Endothelial cell of umbilical vein (primary cell): Measurements from ENCODE around the gene HSD17B10. TPM values are rescaled to one million over a fixed set of nuclear protein-coding genes. Genes with fewer than 3 reads are reported as not detected.
"Not testable (repeated sequence)": the region's sequence is repeated elsewhere in the genome, so short reads cannot be mapped to it uniquely, and the experiment has no call there.

Experiments used
- BruUV-seq: library from RNA; stranded (reverse); fragments of 400-500 nt; replicated peaks from 2 replicates; lab custom pipeline; 2021; lab: Mats Ljungman, UMichigan
- CTCF ChIA-PET: fragments of 300-600, 350-600 bp; sonication (Branson Sonifier 250); formaldehyde crosslinking; loops from one replicate; lab custom pipeline; 2021; ENCODE audit warnings: antibody characterized with exemption, inconsistent platforms; lab: Charles Lee
- POLR2A ChIA-PET: fragments of 300-600, 350-600 bp; sonication (Branson Sonifier 250); formaldehyde crosslinking; loops from one replicate; lab custom pipeline; 2021; ENCODE audit warnings: antibody characterized with exemption, inconsistent platforms; lab: Charles Lee
- DNase-seq: peaks from one replicate; pipeline ENCODE4 v3.0.0-alpha.2; 2011; ENCODE audit warnings: low read depth, low spot score
- FAIRE-seq: peaks from 2 replicates; lab custom pipeline; 2011; peaks lifted over from hg19 to GRCh38; lab: Jason Lieb, UNC
- H2AFZ ChIP-seq: 2 replicates; pipeline ENCODE4 v1.6.0; 2012; ENCODE audit warnings: low read depth, low read length, control low read depth, inconsistent platforms
- H3K27ac ChIP-seq: 2 replicates; pipeline ENCODE4 v1.5.1; 2011; ENCODE audit warnings: low read depth, mild to moderate bottlenecking, control low read depth, low read length, moderate library complexity; ENCODE audit not compliant: insufficient read depth
- H3K27me3 ChIP-seq, 2 experiments: 2 replicates each; pipeline versions ENCODE4 v1.6.0 to v1.6.1; 2011; ENCODE audit warnings: low read length in 2 of 2, mixed read lengths in 1 of 2; ENCODE audit not compliant: control insufficient read depth in 2 of 2, insufficient read depth in 2 of 2
- H3K36me3 ChIP-seq, 2 experiments: 2 replicates in 1 of 2; 3 replicates in 1 of 2; pipeline ENCODE4 v1.5.1; 2011; ENCODE audit warnings: low read length in 2 of 2, mild to moderate bottlenecking in 1 of 2, moderate library complexity in 1 of 2; ENCODE audit not compliant: control insufficient read depth in 2 of 2, insufficient read depth in 2 of 2; ENCODE audit errors: extremely low read depth in 1 of 2
- H3K4me1 ChIP-seq: 3 replicates; pipeline ENCODE4 v1.5.1; 2011; ENCODE audit warnings: mild to moderate bottlenecking, low read length; ENCODE audit not compliant: control insufficient read depth, insufficient read depth; ENCODE audit errors: extremely low read depth
- H3K4me2 ChIP-seq: 2 replicates; pipeline ENCODE4 v1.6.1; 2011; ENCODE audit warnings: low read length, control low read depth, mixed read lengths; ENCODE audit not compliant: insufficient read depth
- H3K4me3 ChIP-seq, 3 experiments: fragments of 200-600 bp in 1 of 3; sonication (generic), shearing (Covaris generic) in 1 of 3; replicated peaks in 1 of 3; 2 replicates each; pipeline ENCODE4 v1.5.1; 2011 to 2016; ENCODE audit warnings: control low read depth in 3 of 3, low read length in 3 of 3, mild to moderate bottlenecking in 2 of 3, inconsistent platforms in 1 of 3, low read depth in 1 of 3, moderate library complexity in 1 of 3; ENCODE audit not compliant: insufficient read depth in 1 of 3
- H3K79me2 ChIP-seq: 2 replicates; pipeline ENCODE4 v1.6.0; 2012; ENCODE audit warnings: low read length, inconsistent platforms; ENCODE audit not compliant: control insufficient read depth, insufficient read depth
- H3K9ac ChIP-seq: replicated peaks from 2 replicates; pipeline ENCODE3; 2011; ENCODE audit warnings: low read length, control low read depth; ENCODE audit not compliant: insufficient read depth; ENCODE audit errors: extremely low read depth
- H3K9me1 ChIP-seq: replicated peaks from 3 replicates; pipeline ENCODE4 v1.6.0; 2011; ENCODE audit warnings: mild to moderate bottlenecking, low read length; ENCODE audit not compliant: control insufficient read depth, insufficient read depth; ENCODE audit errors: extremely low read depth
- H3K9me3 ChIP-seq: replicated peaks from 2 replicates; pipeline ENCODE4 v1.5.1; 2012; ENCODE audit warnings: low read length, inconsistent platforms; ENCODE audit not compliant: control insufficient read depth, insufficient read depth
- H4K20me1 ChIP-seq: replicated peaks from 2 replicates; pipeline ENCODE3; 2011; ENCODE audit warnings: mild to moderate bottlenecking, low read length; ENCODE audit not compliant: control insufficient read depth, insufficient read depth; ENCODE audit errors: extremely low read depth
- CTCF ChIP-seq, 2 donors: IDR thresholded peaks; 1 replicate in 1 of 2; 2 replicates in 1 of 2; pipeline ENCODE4 v1.5.1; 2011; ENCODE audit warnings: low read length in 2 of 2, mild to moderate bottlenecking in 2 of 2, moderate library complexity in 2 of 2, control low read depth in 1 of 2, inconsistent platforms in 1 of 2, low read depth in 1 of 2; ENCODE audit not compliant: insufficient read depth in 1 of 2; ENCODE audit errors: extremely low read depth in 1 of 2
- MAX ChIP-seq: IDR thresholded peaks from 2 replicates; pipeline ENCODE4 v1.6.1; 2011; ENCODE audit not compliant: insufficient read depth, insufficient read length
- dilution Hi-C: fragments of 300-500 bp; cut with MboI; formaldehyde crosslinking; loops from one replicate; pipeline ENCODE4 v1.15.0; 2019; ENCODE audit warnings: low sequenced_read_pairs; ENCODE audit not compliant: extremely low pct_ligation_motif_present
- intact Hi-C: fragments of 100-400 bp; cut with micrococcal nuclease; formaldehyde crosslinking; loops from one replicate; pipeline ENCODE4 v1.10.0; 2022
- polyA plus RNA-seq, 4 experiments: library from polyadenylated mRNA; depleted of rRNA in 3 of 4; stranded (reverse) in 3 of 4; unstranded in 1 of 4; fragments of >200 nt; gene quantifications; 2 replicates each; pipeline versions ENCODE4 v1.2.1 to v1.2.3, GENCODE V29; 2011 to 2012; ENCODE audit warnings: missing spikeins in 1 of 4
- total RNA-seq: library from RNA; stranded (reverse); gene quantifications from 2 replicates; pipeline ENCODE4 v1.2.3, GENCODE V29; 2021

Gene HSD17B10
- total and polyA plus RNA-seq, 2 donors (not counting 3 experiments of a cell fraction or from before 2014, with no cell fraction given), result 82.3 to 171 TPM

- Histone ChIP-seq H2AFZ (no peak overlapping the region), H3K9me1 (no peaks in the 10 kb centered on the region), H3K9me3 (no peaks in the 10 kb centered on the region), H3K4me3 (no peak overlapping the region), H3K27me3 (no peaks in the 10 kb centered on the region), H3K4me2 (no peak overlapping the region), H4K20me1 (no peaks in the 10 kb centered on the region), H3K9ac (no peak overlapping the region), H3K27ac (no peak overlapping the region), H3K4me1 (no peaks in the 10 kb centered on the region), H3K79me2 (no peaks in the 10 kb centered on the region), H3K36me3 (no peaks in the 10 kb centered on the region)
- BruUV-seq, result no TSS peak
- dilution Hi-C loops (no loop called here), intact Hi-C loops (no loop called here)
- ChIA-PET POLR2A (no interaction called here), CTCF (interaction anchor here (0.9 kb wide), 1 partner anchor 11 kb away, joined by 3 read pairs; no protein-coding TSS in a partner anchor)
- DNase-seq (no peak), FAIRE-seq (no peak)
- TF ChIP-seq CTCF (IDR thresholded peaks at IDR 0.05; ENCODE audit: extremely low read depth in 1 of 2, insufficient read depth in 1 of 2, low read depth in 1 of 2, low read length in 2 of 2), result no peak
- TF ChIP-seq MAX, result no peak
Observed at GRCh38 chrX:53471346-53471745, 37.2 kb upstream of the HSD17B10 start.

GRCh38 chrX:53468659-53469058 lies 34.5 kb upstream of the HSD17B10 start:
- POLR2A ChIA-PET, intact Hi-C loops, H3K27me3 ChIP-seq, H3K4me3 ChIP-seq, H3K9me3 ChIP-seq, FAIRE-seq, H3K9me1 ChIP-seq, H3K4me2 ChIP-seq, dilution Hi-C loops, H3K4me1 ChIP-seq, H3K79me2 ChIP-seq, DNase-seq, H4K20me1 ChIP-seq, H2AFZ ChIP-seq, H3K9ac ChIP-seq, BruUV-seq, H3K36me3 ChIP-seq, H3K27ac ChIP-seq: not testable (repeated sequence)
- CTCF ChIA-PET, result interaction anchor here (1.2 to 1.6 kb wide), 2 partner anchors 10 to 13 kb away, joined by 3 to 6 read pairs; no protein-coding TSS in a partner anchor
